Fibroblast of the aortic adventitia (primary cell): ENCODE measurements around the gene GYG1. TPM values are rescaled to one million over a fixed set of nuclear protein-coding genes. Genes with fewer than 3 reads are reported as not detected.

Experiments used
- DNase-seq: peaks from one replicate; pipeline ENCODE4 v3.0.0-alpha.2; 2010; ENCODE audit warnings: low read depth
- H3K4me3 ChIP-seq: 2 replicates; pipeline ENCODE4 v1.5.1; 2011; ENCODE audit warnings: low read depth, mild to moderate bottlenecking, control low read depth, low read length, moderate library complexity
- CTCF ChIP-seq: IDR thresholded peaks from 2 replicates; pipeline ENCODE4 v1.5.1; 2011; ENCODE audit warnings: mild to moderate bottlenecking, low read length, control low read depth, inconsistent platforms; ENCODE audit not compliant: insufficient read depth
- total RNA-seq: library from RNA; depleted of rRNA; stranded (reverse); fragments of >200 nt; gene quantifications from 2 replicates; pipeline ENCODE4 v1.2.3, GENCODE V29; 2012; ENCODE audit warnings: low replicate concordance

GYG1 gene
- total RNA-seq, 1 donor, result 53.4 TPM

GRCh38 chr3:148968321-148968720 is 23.0 kb upstream of the GYG1 start:
- no peak for DNase-seq
- TF ChIP-seq CTCF, result no peak
- H3K4me3 ChIP-seq, result no peak overlapping the region

DNA sequence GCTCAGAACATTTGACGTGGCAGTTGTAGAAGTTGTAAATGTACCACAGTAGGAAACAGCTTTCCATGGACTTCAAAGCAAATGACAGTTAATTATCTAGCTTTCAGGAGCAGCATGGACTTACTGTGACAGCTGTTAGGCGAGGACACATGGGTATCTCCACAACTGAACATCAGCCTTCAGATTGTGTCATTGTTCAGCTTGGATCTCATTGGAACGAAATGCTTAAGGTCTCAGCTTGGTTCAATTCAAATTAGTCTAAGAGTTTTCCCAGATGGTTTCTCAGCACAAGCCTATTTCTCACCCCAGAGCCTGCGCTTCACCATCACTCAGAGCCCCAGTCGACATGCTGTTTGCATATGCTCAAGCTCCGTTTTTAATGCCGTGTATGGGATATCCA is 21.1 kb upstream of the GYG1 start:
- no peak for DNase-seq
- no peak for TF ChIP-seq CTCF
- no peak overlapping the region for H3K4me3 ChIP-seq

DNA sequence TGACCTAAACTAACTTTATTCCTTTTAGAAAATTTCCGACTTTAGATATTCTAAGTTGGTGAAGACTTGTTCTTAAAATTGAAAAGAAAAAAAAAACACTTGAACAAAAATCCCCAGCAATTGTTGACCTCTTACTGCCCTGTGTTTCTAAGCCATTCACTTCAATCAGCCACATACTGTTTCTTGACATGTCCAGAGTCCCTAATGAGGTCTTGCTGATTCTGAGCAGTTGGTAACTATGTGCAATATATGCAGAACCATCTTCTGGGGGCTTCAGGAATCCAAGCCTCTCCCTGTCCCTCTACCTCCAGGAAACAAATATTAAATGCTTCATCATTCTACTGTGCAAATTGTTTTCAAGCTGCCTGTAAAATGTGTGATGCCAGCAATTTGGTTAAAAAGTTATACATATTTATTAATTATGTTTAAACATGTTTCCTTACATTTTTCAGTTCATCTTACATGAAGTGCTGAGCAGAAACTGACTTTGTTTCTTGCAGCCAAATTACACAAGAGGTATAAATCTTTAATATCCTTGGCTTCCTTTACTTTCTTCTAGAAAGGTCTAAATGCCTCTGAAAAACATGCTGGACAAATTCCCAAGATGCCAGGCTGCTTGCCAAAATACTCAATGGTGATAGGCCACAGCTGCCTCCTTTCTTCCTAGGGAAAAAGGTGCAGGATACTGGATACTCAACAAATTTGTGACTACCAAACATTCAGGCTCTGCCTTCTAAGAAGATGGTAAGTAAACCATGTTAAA is 19.8 kb upstream of the GYG1 start:
- no peak overlapping the region for H3K4me3 ChIP-seq
- DNase-seq, result peak; percentile 95
- no peak for TF ChIP-seq CTCF

DNA sequence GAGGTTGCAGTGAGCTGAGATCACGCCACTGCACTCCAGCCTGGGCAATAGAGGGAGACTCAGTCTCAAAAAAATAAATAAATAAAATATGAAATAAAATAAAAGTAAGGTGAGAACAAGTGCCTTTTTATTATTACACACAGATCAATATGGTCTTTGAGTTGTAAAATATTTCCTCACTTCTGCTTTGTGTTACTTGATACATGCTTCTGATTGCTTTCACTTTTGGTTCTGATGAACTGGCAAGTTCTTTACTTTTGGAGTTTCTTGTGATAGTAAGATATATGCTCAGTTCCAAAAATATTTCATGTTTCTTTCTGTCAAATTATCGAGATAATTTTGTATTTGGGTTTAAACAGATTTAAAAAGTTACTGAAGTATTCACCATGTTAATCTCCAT is 16.6 kb upstream of the GYG1 start:
- peak; percentile 47 for DNase-seq
- no peak for TF ChIP-seq CTCF
- H3K4me3 ChIP-seq, result peak overlapping the region; percentile 38

DNA sequence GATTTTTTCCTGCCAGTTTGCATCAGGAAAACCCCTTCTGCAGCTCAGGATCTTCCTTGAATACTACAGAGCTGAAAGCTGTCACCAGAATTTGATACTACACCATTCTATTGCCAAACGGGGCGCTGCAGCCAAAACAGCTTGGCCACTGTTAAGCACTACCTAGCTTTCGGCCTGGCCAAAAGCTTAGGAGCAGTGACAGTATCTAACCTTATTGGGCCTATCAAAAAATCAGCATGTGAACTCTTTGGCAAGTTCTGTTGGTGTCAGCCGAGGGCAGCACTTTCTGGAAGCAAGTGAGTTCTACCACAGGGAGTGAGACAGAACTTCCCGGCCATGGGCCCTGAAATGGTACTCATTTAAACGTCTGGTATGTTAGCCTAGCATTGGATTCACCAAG is 16.1 kb upstream of the GYG1 start:
- DNase-seq, result peak; percentile 49
- TF ChIP-seq CTCF, result peak; percentile 24
- peak overlapping the region; percentile 15 for H3K4me3 ChIP-seq

GRCh38 chr3:148975696-148976095 is 15.6 kb upstream of the GYG1 start:
- no peak overlapping the region for H3K4me3 ChIP-seq
- DNase-seq, result no peak

More at GRCh38 chr3:148975696-148976095, 15.6 kb upstream of the GYG1 start:
- TF ChIP-seq CTCF, result no peak
